Measurements from ENCODE around the gene PDIA2. TPM values are rescaled to one million over a fixed set of nuclear protein-coding genes. Genes with fewer than 3 reads are reported as not detected.
"Not testable (repeated sequence)": the region's sequence is repeated elsewhere in the genome, so short reads cannot be mapped to it uniquely, and the experiment has no call there.

The PDIA2 gene
- total RNA-seq, 1 donor: not detected

- DNase-seq (ENCODE audit: low read depth): no peak
- no peak for TF ChIP-seq CTCF (IDR thresholded peaks at IDR 0.05; ENCODE audit: insufficient read depth, low read length)
- no peak overlapping the region for H3K4me3 ChIP-seq (ENCODE audit: low read depth, low read length)
These were observed 19.7 kb upstream of the PDIA2 start for GRCh38 chr16:263182-263774.

DNA sequence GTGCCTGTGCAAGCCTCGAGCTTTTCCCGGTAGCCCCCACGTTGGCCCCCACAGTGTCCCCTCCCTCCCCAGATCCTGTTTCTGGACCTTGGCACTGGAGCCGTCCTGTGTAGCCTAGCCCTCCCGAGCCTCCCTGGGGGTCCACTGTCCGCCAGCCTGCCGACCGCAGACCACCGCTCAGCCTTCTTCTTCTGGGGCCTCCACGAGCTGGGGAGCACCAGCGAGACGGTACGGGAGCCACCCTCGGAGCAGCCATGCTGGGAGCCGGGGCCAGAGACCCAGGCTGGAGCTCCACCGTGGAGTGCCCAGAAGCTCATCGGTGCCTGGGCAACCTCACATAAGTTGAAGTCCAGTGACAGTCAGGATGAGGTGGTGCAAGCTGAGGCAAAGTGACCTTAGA lies 19.0 kb upstream of the PDIA2 start:
- H3K4me3 ChIP-seq (ENCODE audit: low read depth, low read length): no peak overlapping the region
- DNase-seq (ENCODE audit: low read depth): no peak
- TF ChIP-seq CTCF (IDR thresholded peaks at IDR 0.05; ENCODE audit: insufficient read depth, low read length): no peak

GRCh38 chr16:264440-264951 lies 18.5 kb upstream of the PDIA2 start:
- no peak for DNase-seq (ENCODE audit: low read depth)
- no peak overlapping the region for H3K4me3 ChIP-seq (ENCODE audit: low read depth, low read length)
- TF ChIP-seq CTCF (IDR thresholded peaks at IDR 0.05; ENCODE audit: insufficient read depth, low read length): no peak

DNA sequence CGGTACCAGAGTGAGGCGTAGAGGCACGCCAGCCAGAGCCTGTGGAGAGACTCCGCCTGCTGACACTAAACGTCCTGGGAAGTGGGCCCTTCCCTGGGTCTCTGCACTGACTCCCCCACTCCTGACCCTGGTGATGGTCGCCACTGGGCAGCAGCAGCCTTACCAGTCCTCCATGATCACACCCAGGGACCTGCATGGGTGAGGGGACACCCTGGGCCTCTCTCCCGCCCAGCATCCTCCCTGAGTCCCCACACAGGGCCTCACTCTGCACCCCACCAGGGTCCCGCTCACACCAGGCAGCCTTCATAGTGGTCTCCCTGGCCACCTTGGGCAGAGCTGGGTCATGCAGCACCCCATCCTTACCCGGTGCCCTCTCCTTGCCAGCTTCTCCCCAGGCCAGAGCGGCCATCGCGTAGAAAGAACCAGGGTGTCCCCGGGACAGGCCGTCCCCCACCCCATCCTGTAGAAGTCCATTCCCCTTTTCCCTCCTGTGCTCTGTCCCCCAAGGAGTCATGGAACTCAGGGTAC lies 17.9 kb upstream of the PDIA2 start:
- no peak for DNase-seq (ENCODE audit: low read depth)
- no peak for TF ChIP-seq CTCF (IDR thresholded peaks at IDR 0.05; ENCODE audit: insufficient read depth, low read length)
- H3K4me3 ChIP-seq (ENCODE audit: low read depth, low read length): no peak overlapping the region

- no peak for TF ChIP-seq CTCF (IDR thresholded peaks at IDR 0.05; ENCODE audit: insufficient read depth, low read length)
- DNase-seq (ENCODE audit: low read depth): no peak
- no peak overlapping the region for H3K4me3 ChIP-seq (ENCODE audit: low read depth, low read length)
These were observed 17.3 kb upstream of the PDIA2 start for GRCh38 chr16:265711-266110.

DNA sequence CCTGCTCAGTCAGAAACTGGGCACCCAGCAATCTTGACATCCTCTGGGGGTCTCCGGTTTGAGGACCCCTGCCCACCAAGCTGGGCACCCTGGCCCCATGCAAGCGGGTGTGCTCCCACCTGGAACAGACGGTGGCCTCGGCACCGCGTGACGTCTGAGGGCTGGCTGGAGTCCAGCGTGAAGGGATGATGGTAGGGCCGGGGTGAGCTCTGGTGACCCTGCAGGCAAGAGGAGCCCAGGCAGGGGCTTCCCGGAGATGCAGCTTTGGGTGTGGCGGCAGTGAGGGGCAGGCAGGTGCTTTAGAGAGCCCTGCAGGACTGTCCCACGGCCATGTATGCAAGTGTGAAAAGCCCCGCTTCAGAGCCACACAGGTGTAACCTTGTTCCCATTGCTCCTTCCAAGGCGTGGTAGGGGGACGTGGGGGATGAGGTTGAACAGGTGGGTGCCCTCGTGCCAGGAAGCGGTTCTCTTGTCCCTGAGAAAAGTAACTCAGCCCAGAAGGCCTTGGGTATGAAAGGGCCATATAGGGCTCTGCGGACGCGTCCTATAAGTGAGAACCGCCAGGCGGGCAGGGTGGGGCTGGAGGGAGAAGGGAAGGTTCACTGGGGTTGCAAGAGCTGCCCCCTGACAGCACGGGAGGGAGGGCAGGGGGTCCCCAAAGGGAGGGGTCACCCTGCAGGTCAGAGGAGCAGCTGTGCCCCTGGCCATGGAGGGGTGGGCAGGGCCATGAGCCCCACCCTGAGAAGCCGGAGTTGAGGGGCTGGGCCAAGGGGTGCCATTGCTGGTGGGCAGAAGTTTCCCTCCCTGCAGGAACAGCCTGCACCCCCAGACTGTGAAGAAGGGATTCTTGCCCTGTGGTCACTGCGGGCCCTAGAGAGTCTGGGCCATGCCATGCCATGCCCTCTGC lies 16.5 kb upstream of the PDIA2 start:
- no peak for DNase-seq (ENCODE audit: low read depth)
- H3K4me3 ChIP-seq (ENCODE audit: low read depth, low read length): no peak overlapping the region
- TF ChIP-seq CTCF (IDR thresholded peaks at IDR 0.05; ENCODE audit: insufficient read depth, low read length): no peak

- H3K4me3 ChIP-seq (ENCODE audit: low read depth, low read length); DNase-seq (ENCODE audit: low read depth): not testable (repeated sequence)
These were observed 15.4 kb upstream of the PDIA2 start for GRCh38 chr16:267562-267961.
